Measurements from ENCODE around the gene TRIM4. TPM values are rescaled to one million over a fixed set of nuclear protein-coding genes. Genes with fewer than 3 reads are reported as not detected.
A peak's percentile ranks its signal among the peaks of the same experiment; 100 is the strongest.

The TRIM4 gene
- total RNA-seq, 6 donors from 2014 or later = 31.2 to 107 (median 42.1) TPM

DNA sequence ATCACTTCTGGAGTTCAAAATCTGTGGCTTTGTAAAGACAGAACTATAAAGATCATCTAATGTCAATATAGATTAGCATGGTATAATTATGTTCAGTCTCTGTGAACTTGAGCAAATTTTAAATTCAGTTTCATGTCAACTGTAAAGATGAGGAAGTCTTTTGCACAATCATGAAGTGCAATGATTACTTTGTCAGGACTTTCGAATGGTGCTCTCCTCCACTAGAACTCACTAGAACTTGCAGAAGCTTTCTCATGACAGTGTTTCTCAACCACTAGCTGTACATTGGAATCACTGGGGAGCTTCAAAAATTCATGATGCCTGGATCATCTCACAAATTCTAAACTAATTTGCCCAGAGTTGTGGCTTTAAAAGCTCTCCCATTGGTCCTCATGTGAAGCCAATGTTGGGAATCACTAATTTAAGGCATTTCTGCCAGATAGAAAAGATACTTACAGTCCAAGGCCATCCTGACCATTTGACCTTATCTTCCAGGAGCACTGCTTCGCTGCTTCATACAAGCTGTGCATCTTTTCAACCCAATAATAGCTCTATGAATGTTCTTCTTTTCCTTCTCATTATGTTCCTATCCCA lies 55.4 kb downstream of the TRIM4 start:
- no peak overlapping the region for H3K4me3 ChIP-seq
- no peaks in the 10 kb centered on the region for H3K9me3 ChIP-seq
- no peaks in the 10 kb centered on the region for H3K4me1 ChIP-seq
- no peak overlapping the region for H3K27ac ChIP-seq
- no peaks in the 10 kb centered on the region for H3K36me3 ChIP-seq
- H3K27me3 ChIP-seq = no peaks in the 10 kb centered on the region
- no peak for ATAC-seq (ENCODE audit: low FRiP score in 2 of 2)
- TF ChIP-seq EP300 (IDR thresholded peaks at IDR 0.05) = no peak
- TF ChIP-seq POLR2AphosphoS5 (IDR thresholded peaks at IDR 0.05) = no peak
- no peak for TF ChIP-seq POLR2A (IDR thresholded peaks at IDR 0.05)
- TF ChIP-seq CTCF (IDR thresholded peaks at IDR 0.05) = no peak
- 50 to 51% methylated on average over 2 of the region's 2 CpGs for WGBS, 2 donors
- no peak for DNase-seq

- DNase-seq (peak in 1 of 2 donors; percentile 22), ATAC-seq (ENCODE audit: low FRiP score in 2 of 2) (peak; percentile 62 to 93)
- Histone ChIP-seq H3K9me3 (no peaks in the 10 kb centered on the region), H3K27me3 (no peaks in the 10 kb centered on the region), H3K27ac (peak overlapping the region in 1 of 4 donors; percentile 2), H3K4me3 (no peak overlapping the region), H3K4me1 (no peaks in the 10 kb centered on the region), H3K36me3 (no peaks in the 10 kb centered on the region)
- 79 to 85% methylated on average over 15 of the region's 15 CpGs for WGBS, 2 donors
- no peak for TF ChIP-seq CTCF (IDR thresholded peaks at IDR 0.05)
- TF ChIP-seq POLR2AphosphoS5 (IDR thresholded peaks at IDR 0.05) = no peak
- no peak for TF ChIP-seq EP300 (IDR thresholded peaks at IDR 0.05)
- TF ChIP-seq POLR2A (IDR thresholded peaks at IDR 0.05) = no peak
Observed at GRCh38 chr7:99860281-99861127, 58.8 kb downstream of the TRIM4 start.

DNA sequence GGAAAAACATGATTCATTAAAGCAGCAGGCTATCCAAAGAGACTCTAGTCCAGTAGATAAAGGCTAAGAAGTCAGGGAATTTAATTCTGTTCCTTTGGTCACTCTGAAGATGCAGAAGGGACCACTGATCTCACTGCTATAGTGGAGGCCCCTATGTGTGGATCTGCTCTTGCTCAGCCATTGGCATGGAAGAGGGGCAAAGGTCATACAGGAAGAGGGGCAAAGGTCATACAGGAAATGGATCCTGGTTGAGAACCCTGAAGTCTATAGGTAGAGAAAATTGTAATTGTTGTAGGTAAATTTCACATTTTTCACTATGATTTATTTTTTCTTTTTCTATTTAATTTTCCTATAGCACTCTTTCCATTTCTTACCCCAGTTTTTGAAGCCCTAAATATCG lies 64.1 kb downstream of the TRIM4 start:
- DNase-seq (no peak), ATAC-seq (ENCODE audit: low FRiP score in 2 of 2) (no peak)
- Histone ChIP-seq H3K36me3 (no peaks in the 10 kb centered on the region), H3K27ac (no peak overlapping the region), H3K27me3 (no peaks in the 10 kb centered on the region), H3K4me1 (no peaks in the 10 kb centered on the region), H3K9me3 (no peaks in the 10 kb centered on the region), H3K4me3 (no peak overlapping the region)
- WGBS, 2 donors = 88 to 91% methylated on average over 1 of the region's 1 CpG
- TF ChIP-seq POLR2AphosphoS5 (IDR thresholded peaks at IDR 0.05) (no peak), EP300 (IDR thresholded peaks at IDR 0.05) (no peak)

DNA sequence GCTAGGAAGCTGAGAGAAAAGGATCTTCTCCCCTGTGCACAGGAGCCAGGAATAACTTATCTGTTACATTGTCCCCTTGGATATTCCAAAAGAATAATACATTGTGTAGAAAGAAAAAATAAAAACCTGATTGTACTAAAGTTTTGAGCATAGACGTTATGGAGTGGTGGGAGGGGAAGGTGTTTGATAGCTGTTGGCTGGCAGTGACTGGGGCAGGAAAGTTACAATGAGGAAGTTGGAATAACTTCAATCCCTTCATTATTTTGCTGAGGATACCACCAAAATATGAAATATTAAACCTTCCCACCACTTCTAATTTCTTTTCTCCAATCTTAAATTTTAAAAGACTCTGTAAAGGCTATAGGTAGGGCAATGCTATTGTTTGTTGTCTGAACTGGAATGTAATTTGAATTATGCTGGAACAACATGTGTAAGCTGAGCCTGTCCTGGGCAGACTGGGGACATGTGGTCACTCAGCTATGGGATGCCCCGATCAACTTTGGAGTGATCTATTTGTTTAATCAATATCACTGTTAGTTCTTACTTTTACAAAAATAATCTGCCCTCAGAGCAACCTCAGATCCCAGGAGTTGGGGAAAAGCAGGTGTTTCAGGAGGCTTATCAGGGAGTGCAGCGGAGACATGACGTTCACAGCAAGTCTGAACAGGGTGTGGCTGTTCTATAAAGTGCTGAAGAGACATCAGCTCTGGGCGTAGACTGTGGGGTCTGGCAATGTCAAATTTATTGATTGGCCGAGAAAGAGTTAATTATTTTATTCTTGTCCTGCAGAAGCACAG lies 70.7 kb downstream of the TRIM4 start:
- WGBS, 2 donors = 75 to 78% methylated on average over 6 of the region's 6 CpGs
- H3K27me3 ChIP-seq = no peaks in the 10 kb centered on the region
- no peaks in the 10 kb centered on the region for H3K9me3 ChIP-seq
- no peak overlapping the region for H3K4me3 ChIP-seq
- no peak overlapping the region for H3K27ac ChIP-seq
- TF ChIP-seq EP300 (IDR thresholded peaks at IDR 0.05) = no peak
- TF ChIP-seq POLR2A (IDR thresholded peaks at IDR 0.05) = no peak
- TF ChIP-seq POLR2AphosphoS5 (IDR thresholded peaks at IDR 0.05) = no peak
- TF ChIP-seq CTCF (IDR thresholded peaks at IDR 0.05) = no peak
- ATAC-seq (ENCODE audit: low FRiP score in 2 of 2) (no peak), DNase-seq (no peak)
- no peaks in the 10 kb centered on the region for H3K36me3 ChIP-seq
- no peaks in the 10 kb centered on the region for H3K4me1 ChIP-seq

DNA sequence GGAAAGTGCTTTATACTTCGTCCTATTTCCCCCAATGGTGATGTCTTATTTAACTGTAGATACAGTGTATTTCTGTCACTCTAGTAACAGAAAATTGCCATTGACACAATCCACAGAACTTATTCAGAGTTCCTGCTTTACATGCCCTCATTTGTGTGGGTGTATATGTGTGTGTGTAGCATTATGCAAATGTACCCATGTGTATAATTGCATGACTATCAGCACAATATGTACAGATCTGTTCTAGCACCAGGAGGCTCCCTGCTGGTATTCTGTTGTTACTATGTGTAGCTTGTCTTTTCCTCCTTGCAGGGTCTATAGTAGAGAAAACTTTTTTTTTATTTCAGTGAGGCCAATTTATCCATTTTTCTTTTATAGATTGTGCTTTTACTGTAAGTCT lies 75.0 kb downstream of the TRIM4 start:
- TF ChIP-seq CTCF (IDR thresholded peaks at IDR 0.05) (no peak), EP300 (IDR thresholded peaks at IDR 0.05) (no peak), POLR2AphosphoS5 (IDR thresholded peaks at IDR 0.05) (no peak), POLR2A (IDR thresholded peaks at IDR 0.05) (no peak)
- no peak overlapping the region for H3K27ac ChIP-seq
- WGBS, 2 donors = 68 to 79% methylated on average over 1 of the region's 1 CpG
- no peaks in the 10 kb centered on the region for H3K9me3 ChIP-seq
- no peaks in the 10 kb centered on the region for H3K36me3 ChIP-seq
- DNase-seq = no peak
- no peak for ATAC-seq (ENCODE audit: low FRiP score in 2 of 2)
- no peaks in the 10 kb centered on the region for H3K27me3 ChIP-seq
- H3K4me1 ChIP-seq = no peaks in the 10 kb centered on the region
- H3K4me3 ChIP-seq = no peak overlapping the region
